ENCODE results near the gene ADCY3. TPM values are rescaled to one million over a fixed set of nuclear protein-coding genes. Genes with fewer than 3 reads are reported as not detected.

The ADCY3 gene
- total and polyA plus RNA-seq, 2 of the 4 experiments (the other 2 are of a cell fraction) = 17.4 to 46.1 TPM

DNA sequence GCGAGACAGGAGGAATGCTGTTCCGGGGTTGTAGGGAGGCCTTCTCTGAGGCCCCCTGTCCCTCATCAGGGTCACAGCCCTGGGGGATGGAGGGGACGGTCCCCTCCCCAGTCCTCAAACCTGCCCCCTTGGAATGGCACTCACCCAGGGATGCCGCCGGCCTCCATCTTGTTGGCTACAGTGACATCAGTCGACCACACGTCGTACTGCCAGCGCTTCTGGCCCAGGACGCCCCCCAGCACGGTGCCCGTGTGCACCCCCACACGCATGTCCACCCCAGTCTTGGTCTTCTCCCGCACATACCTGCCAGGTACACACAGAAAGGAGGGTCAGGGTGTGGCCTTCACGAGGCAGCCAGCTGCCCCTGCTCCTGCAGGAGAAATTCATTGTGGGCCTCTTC is 80.3 kb downstream of the ADCY3 start:
- peaks cover 44% of the 10 kb centered on the region for H3K36me3 ChIP-seq (ENCODE audit: control insufficient read depth, insufficient read depth, low read length)
- no peak for TF ChIP-seq MXI1 (IDR thresholded peaks at IDR 0.05; ENCODE audit: borderline replicate concordance, low read depth, low read length)
- no peak for TF ChIP-seq SMC3 (IDR thresholded peaks at IDR 0.05; ENCODE audit: low read depth, low read length)
- TF ChIP-seq RFX5 (IDR thresholded peaks at IDR 0.05; ENCODE audit: low read depth, low read length) = no peak
- TF ChIP-seq BHLHE40 (IDR thresholded peaks at IDR 0.05; ENCODE audit: low read depth, low read length) = no peak
- TF ChIP-seq, protein P1, sequence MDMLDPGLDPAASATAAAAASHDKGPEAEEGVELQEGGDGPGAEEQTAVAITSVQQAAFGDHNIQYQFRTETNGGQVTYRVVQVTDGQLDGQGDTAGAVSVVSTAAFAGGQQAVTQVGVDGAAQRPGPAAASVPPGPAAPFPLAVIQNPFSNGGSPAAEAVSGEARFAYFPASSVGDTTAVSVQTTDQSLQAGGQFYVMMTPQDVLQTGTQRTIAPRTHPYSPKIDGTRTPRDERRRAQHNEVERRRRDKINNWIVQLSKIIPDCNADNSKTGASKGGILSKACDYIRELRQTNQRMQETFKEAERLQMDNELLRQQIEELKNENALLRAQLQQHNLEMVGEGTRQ (IDR thresholded peaks at IDR 0.05; ENCODE audit: low read depth, low read length) = no peak
- TF ChIP-seq RAD21 (IDR thresholded peaks at IDR 0.05; ENCODE audit: low read length) = no peak
- no peak for TF ChIP-seq MAFK (IDR thresholded peaks at IDR 0.05; ENCODE audit: low read depth, low read length)
- no peak for TF ChIP-seq FOS (IDR thresholded peaks at IDR 0.05; ENCODE audit: low read depth, low read length)
- TF ChIP-seq, protein P2, sequence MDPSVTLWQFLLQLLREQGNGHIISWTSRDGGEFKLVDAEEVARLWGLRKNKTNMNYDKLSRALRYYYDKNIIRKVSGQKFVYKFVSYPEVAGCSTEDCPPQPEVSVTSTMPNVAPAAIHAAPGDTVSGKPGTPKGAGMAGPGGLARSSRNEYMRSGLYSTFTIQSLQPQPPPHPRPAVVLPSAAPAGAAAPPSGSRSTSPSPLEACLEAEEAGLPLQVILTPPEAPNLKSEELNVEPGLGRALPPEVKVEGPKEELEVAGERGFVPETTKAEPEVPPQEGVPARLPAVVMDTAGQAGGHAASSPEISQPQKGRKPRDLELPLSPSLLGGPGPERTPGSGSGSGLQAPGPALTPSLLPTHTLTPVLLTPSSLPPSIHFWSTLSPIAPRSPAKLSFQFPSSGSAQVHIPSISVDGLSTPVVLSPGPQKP (IDR thresholded peaks at IDR 0.05; ENCODE audit: borderline replicate concordance, low read depth, low read length) = no peak
- no peak overlapping the region for H2BK120ac ChIP-seq (ENCODE audit: low read depth, low read length)
- no TSS peak for BruUV-seq (replicated peaks)
- no peak overlapping the region for H2AK9ac ChIP-seq (replicated peaks; ENCODE audit: low read depth, low read length, poor library complexity)
- no peak overlapping the region for H3K23ac ChIP-seq (ENCODE audit: low read depth, low read length)
- H3K18ac ChIP-seq (ENCODE audit: low read depth, low read length) = no peak overlapping the region
- intact Hi-C loops (cut with micrococcal nuclease) = loop anchor here (10.0 kb wide), 2 partner anchors 285 to 355 kb away; no protein-coding TSS in a partner anchor
- 94% methylated on average over 7 of the region's 15 CpGs; no CpG with 5 or more reads in 1 of the 2 experiments for WGBS, 2 experiments (ENCODE audit: extremely low coverage in 2 of 2, insufficient read length in 1 of 2)
- H4K91ac ChIP-seq (ENCODE audit: insufficient read depth, low read depth, low read length) = no peak overlapping the region
- CTCF ChIA-PET = no interaction called here
- no peak overlapping the region for H2AFZ ChIP-seq (replicated peaks; ENCODE audit: low read length, poor library complexity)
- no peak overlapping the region for H3K27ac ChIP-seq (ENCODE audit: insufficient read depth, low read length)
- no peaks in the 10 kb centered on the region for H3K79me1 ChIP-seq (ENCODE audit: low read depth in 1 of 2, low read length in 2 of 2)
- no peaks in the 10 kb centered on the region for H3K4me1 ChIP-seq (ENCODE audit: control insufficient read depth, insufficient read depth, low read length)
- H3K9me1 ChIP-seq (ENCODE audit: insufficient read depth, low read length) = no peaks in the 10 kb centered on the region
- H4K20me1 ChIP-seq (ENCODE audit: insufficient read depth, low read length) = no peaks in the 10 kb centered on the region
- H3K56ac ChIP-seq (ENCODE audit: extremely low read depth, insufficient read depth, low read length) = no peak overlapping the region
- dilution Hi-C loops (cut with HindIII; ENCODE audit: low sequenced_read_pairs, unreplicated experiment) = no loop called here
- no peak overlapping the region for H3K4me3 ChIP-seq (ENCODE audit: insufficient read depth, low read depth, low read length)
- no peak overlapping the region for H3K9ac ChIP-seq (ENCODE audit: low read depth, low read length)
- ATAC-seq (ENCODE audit: low read depth) = no peak
- H2AK5ac ChIP-seq (ENCODE audit: low read depth, low read length) = no peak overlapping the region
- H2BK15ac ChIP-seq (ENCODE audit: low read depth, low read length) = no peak overlapping the region
- H2BK20ac ChIP-seq (ENCODE audit: low read depth, low read length) = no peak overlapping the region
- POLR2A ChIA-PET (ENCODE audit: unreplicated experiment) = no interaction called here
- DNase-seq = no peak
- H4K5ac ChIP-seq (ENCODE audit: low read depth, low read length) = no peak overlapping the region
- H3K14ac ChIP-seq (replicated peaks; ENCODE audit: low read depth, low read length) = no peak overlapping the region
- H3K4me2 ChIP-seq (ENCODE audit: low read depth, low read length) = no peak overlapping the region
- H4K8ac ChIP-seq (ENCODE audit: low read depth in 2 of 2, low read length in 2 of 2) = no peak overlapping the region
- no peak overlapping the region for H2BK5ac ChIP-seq (ENCODE audit: low read depth, low read length, poor library complexity, severe bottlenecking)
- in situ Hi-C loops (cut with MboI; ENCODE audit: low sequenced_read_pairs) = loop anchor here (10.0 kb wide), 1 partner anchor 295 kb away; no protein-coding TSS in a partner anchor
- H3K9me3 ChIP-seq (ENCODE audit: control insufficient read depth, insufficient read depth, low read length) = no peaks in the 10 kb centered on the region
- no peak overlapping the region for H3K4ac ChIP-seq (ENCODE audit: low read depth, low read length)
- H3K27me3 ChIP-seq (ENCODE audit: control insufficient read depth, insufficient read depth, low read length) = no peaks in the 10 kb centered on the region

Data from IMR-90 (cell line).